Stimulated activated CD4-positive, alpha-beta T cell treated with anti-CD3 and anti-CD28 coated beads, Interleukin-15, amount 100 ng/mL, for 1 hour (primary cell): ENCODE measurements around the gene TAOK2.
A peak's percentile ranks its signal among the peaks of the same experiment; 100 is the strongest.

ENCODE experiments used
- DNase-seq, 2 donors: peaks; one replicate each; pipeline ENCODE4 v3.0.0-alpha.2; 2020; ENCODE audit warnings: low read depth in 1 of 2, low spot score in 1 of 2

Gene TAOK2

GRCh38 chr16:29986931-29987330 lies 13.3 kb downstream of the TAOK2 start:
- no peak for DNase-seq

- DNase-seq = no peak
Observed at GRCh38 chr16:29987371-29988085, 13.9 kb downstream of the TAOK2 start.

DNA sequence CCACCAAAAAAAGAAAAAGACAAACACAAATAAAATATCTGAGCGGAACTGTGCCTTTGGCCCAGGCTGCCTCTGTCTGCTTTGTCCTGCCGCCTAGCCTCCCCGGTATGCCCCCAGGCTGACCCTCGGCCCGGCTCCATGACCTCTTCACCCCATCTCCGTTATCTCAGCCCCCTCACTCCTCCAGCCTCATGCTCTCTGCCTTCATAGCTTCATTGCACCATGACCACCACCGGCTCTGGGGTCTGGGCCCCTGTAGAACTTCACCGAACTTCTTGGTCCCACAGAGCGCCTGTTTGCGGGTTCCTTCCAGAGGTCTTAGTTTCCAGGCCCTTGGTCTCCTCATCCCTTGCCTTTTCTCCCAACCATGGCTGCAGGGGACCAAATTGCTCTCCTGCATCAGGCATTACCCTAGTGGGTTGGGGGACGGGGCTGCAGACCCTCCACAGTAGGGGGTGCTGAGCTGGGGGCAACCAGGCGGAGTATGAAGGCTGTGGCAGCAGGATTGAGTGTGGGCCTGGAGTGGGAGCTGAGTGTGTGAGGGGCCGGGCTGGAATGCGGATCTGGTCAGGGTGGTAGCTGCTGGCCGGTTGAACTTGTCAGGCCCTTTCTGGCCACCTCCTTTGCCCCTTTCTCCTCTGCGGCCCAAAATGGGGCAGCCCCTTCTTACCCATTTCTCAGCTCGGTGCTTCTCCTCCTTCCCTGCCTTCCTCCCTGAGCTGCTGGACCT lies 14.8 kb downstream of the TAOK2 start:
- no peak for DNase-seq

DNA sequence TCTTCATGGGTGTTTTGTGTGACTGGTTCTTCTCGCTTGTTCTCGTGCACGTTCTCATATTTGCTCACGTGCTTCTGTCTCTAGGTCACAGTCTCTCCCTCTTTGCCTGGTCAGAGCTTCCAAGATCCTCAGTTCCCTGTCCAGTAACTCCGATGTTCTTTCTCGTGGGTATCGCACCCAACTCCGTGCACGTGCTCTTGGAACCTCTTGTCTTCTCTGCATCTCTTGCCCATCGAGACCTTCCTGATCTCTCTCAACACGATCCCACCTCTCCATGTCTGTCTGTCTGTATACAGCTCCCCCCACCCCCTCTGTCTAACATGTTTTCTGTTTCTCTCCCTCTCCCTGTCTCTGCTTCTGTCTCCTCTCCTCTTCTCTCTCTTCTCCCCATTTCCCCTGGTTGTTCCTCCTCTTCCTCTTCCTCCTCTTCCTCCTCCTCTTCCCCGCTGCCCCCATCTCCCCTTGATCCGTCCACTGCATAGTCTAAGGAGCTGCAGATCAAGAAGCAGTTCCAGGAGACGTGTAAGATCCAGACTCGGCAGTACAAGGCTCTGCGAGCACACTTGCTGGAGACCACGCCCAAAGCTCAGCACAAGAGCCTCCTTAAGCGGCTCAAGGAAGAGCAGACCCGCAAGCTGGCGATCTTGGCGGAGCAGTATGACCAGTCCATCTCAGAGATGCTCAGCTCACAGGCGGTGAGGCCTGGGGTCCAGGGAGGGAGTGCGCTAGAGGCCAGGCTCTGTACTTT lies 15.6 kb downstream of the TAOK2 start:
- DNase-seq = no peak

DNA sequence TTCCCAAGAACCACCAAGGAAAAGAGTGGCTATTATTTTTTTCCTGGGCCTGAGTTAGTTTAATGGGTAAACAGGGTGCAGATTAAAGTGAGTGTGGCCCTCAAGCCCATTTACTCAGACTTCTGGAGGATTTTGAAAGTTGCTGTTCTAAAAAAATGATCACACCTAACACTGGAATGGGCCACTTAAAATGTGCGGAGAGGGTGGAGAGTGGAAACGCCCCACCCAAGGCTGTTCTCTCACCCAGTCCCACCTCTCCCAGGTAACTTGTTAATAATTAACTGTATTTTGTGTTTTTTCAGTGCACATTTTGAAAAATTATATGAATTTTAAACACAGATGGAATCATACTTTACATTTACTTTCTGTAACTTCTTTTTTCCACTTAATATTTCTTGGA lies 16.4 kb downstream of the TAOK2 start:
- no peak for DNase-seq

DNA sequence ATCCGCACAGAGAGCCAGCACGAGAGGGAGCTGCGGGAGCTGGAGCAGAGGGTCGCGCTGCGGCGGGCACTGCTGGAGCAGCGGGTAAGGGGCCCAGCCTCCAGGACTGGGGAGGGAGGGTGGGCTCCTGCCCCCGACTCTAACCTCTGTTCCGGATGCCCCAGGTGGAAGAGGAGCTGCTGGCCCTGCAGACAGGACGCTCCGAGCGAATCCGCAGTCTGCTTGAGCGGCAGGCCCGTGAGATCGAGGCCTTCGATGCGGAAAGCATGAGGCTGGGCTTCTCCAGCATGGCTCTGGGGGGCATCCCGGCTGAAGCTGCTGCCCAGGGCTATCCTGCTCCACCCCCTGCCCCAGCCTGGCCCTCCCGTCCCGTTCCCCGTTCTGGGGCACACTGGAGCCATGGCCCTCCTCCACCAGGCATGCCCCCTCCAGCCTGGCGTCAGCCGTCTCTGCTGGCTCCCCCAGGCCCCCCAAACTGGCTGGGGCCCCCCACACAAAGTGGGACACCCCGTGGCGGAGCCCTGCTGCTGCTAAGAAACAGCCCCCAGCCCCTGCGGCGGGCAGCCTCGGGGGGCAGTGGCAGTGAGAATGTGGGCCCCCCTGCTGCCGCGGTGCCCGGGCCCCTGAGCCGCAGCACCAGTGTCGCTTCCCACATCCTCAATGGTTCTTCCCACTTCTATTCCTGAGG lies 17.4 kb downstream of the TAOK2 start:
- DNase-seq = no peak

GRCh38 chr16:29991571-29991904 lies 17.9 kb downstream of the TAOK2 start:
- DNase-seq = no peak

DNA sequence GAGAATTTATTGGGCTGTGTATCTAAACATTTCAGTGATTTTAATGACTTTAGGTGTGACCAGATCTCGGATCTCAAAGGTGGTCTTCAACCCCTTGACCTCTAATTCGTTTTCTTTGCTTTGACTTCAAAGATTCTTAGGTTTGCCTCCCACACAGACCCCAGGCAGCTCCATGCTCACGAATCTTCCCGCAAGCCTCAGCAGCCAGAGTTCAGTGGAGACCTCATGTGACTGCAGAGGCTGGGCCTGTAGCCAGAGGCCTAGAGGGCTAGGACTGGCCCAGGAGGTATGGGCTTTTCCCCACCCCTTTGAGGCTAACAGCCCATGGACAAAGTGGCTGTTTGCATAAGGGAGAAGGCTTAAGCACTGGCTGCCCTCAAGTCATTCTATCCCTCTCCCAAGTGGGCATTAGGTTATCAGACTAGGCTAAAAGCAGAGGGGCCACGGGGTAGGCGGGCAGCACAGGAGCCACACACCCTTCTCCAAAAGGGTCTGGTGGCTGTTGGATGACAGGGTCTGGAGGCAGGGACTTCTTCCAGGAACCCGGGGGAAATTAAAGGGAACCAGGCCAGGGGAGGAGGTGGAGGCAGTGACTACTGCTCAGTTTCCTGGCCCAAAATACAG lies 18.8 kb downstream of the TAOK2 start:
- no peak for DNase-seq

GRCh38 chr16:29993191-29993902 lies 19.7 kb downstream of the TAOK2 start:
- no peak for DNase-seq

DNA sequence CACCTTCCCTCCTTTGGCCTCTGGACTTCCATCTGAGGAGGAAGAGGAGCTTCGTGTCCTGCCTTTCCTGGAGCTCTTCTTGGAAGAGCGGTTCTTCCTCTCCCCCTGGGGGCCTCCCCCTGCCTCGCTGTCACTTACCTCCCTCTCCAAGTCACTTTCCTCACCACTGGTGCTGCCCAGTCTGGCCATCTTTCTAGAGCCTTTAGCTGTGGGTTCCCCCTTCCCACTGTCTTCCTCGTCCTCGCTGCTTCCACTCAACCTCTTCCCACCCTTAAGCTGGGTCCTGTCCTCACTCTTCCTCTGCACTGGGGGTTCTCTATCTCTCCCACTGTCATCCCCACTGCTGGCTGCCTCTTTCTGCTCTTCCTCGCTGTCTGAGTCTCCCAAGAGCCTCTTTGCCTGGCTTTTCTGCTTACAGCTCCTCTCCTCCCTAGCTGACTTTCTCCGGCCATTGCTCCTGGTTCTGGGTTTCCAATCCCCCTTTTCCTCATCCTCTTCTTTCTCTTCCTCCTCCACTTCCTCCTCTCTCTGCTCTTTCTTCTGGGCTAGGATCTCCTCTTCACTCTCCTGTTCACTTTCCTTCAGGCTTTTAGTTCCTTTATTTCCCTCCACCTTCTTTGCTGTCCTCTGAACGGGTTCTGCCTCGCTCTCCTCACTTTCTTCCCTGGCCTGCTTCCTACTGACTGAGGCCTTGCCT lies 20.4 kb downstream of the TAOK2 start:
- no peak for DNase-seq

GRCh38 chr16:29994600-29995323 lies 21.1 kb downstream of the TAOK2 start:
- peak in 1 of 2 donors; percentile 58 for DNase-seq

DNA sequence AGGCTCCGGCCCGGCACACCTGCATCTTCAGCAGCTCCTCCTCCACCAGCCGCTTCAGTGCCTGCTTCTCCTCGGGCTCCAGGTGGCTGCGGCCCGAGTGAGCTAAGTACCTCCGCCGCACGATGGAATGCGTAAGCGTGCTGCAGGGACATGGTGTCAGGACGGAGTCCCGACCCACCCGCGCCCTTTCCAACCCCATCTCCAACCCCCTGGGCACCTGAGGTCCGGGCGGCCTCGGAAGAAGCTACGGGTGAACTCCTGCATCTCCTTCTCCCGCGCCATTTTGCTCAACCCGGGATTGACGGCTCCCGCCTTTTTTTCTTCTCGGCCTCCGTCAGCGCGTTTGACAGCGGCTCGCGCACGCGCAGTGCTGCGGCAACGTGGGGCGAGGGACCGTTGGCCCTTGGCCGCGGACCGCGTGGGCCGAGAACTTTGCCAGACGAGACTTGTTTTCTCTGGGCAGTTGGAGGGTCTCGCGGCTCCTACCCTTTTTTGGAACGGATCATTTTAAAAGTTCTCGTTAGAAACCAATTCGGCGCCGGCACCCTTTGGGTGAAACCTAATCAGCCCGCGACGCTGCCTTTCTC lies 21.7 kb downstream of the TAOK2 start, which contains the start of gene HIRIP3:
Gene HIRIP3, minus strand, starts transcription at position 294 of the 587 bp plus-strand sequence. Its CDS starts 12 bp downstream, at position 282.
- DNase-seq = peak; percentile 71 to 74

- peak; percentile 99 for DNase-seq
Observed at GRCh38 chr16:29995911-29996765, 22.5 kb downstream of the TAOK2 start, which contains the start of gene INO80E. INO80E (plus strand) TSS chr16:29996241; CDS start chr16:29996311, 70 bp downstream.

GRCh38 chr16:29996766-29997250 lies 23.1 kb downstream of the TAOK2 start:
- no peak for DNase-seq

DNA sequence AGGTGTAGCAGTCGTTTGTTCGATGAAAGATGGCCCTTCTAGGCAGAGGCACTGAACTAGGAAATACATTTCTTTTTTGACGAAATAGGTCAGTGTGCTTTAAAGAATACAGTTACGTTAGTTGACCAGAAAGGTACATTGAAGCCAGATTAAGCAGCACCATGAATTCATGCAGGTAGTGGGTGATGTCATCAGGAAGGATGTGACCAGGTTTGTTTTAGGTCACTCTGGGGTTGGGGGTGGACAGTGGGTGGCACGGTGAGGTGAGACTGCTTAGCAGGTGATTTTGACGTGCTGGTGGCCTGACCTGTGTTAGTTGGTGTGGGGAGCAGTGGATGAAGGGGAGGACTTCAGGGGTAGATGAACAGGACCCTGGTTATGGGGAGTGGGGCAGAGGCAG lies 25.9 kb downstream of the TAOK2 start:
- no peak for DNase-seq

DNA sequence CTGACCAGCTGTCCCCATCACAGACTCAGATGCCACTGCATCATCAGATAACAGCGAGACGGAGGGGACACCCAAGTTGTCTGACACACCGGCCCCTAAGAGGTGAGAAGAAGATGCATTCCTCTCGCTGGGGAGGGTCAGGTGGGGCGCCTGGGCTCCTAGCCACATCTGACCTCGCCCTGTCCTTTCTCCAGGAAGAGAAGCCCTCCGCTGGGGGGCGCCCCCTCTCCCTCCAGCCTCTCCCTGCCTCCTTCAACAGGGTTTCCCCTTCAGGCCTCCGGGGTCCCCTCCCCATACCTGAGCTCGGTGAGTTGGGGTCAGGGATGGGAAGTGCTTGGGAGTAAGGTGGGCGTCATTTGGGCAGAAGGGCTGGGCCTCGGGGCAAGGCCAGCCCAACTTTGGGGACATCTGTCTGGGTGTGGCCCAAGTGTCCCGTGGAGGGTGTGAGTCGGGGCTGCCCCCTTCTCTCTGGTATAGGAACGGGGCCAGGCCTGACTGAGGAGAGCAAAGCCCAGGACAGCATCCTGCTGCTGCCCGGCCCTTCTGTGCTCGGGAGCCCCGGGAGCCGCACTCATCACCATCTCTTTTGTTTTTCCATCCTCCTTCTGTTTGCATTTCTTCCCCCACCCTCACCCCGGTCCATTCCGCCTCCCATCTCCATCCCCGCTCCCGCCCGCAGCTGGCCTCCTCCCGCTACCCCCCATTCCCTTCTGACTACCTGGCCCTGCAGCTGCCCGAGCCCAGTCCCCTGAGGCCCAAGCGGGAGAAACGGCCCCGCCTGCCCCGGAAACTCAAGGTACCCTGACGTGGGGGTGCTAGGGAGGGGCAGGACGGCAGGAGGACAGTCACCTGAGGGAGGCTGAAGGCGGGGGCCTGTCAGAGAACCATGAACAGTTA lies 27.3 kb downstream of the TAOK2 start:
- DNase-seq = no peak
